IMR-90 (cell line): ENCODE results near the gene TBC1D22A. TPM values are rescaled to one million over a fixed set of nuclear protein-coding genes. Genes with fewer than 3 reads are reported as not detected.

ENCODE experiments used
- ATAC-seq: fragments of 200-7000 bp; cut with Tn5 transposase; 2 replicates; pipeline ENCODE4 v1.9.1; 2020; ENCODE audit warnings: low read depth, mild to moderate bottlenecking, moderate library complexity
- BruUV-seq: library from RNA; stranded (reverse); fragments of 400-500 nt; replicated peaks from 2 replicates; lab custom pipeline; 2021; lab: Mats Ljungman, UMichigan
- CTCF ChIA-PET: fragments of 300-600 bp; formaldehyde crosslinking; extraction: SDS; loops from one replicate; lab custom pipeline; 2021; ENCODE audit warnings: antibody characterized with exemption; lab: Yijun Ruan, JAX
- POLR2A ChIA-PET: fragments of 300-600 bp; sonication (Branson Sonifier 250); formaldehyde crosslinking; loops from one replicate; lab custom pipeline; 2022; ENCODE audit warnings: antibody characterized with exemption; ENCODE audit not compliant: unreplicated experiment; lab: Charles Lee
- DNase-seq: peaks from one replicate; pipeline ENCODE4 v3.0.0; 2013
- H2AFZ ChIP-seq: replicated peaks from 2 replicates; pipeline ENCODE3; 2013; ENCODE audit warnings: low read length, mild to moderate bottlenecking; ENCODE audit not compliant: poor library complexity
- H2AK5ac ChIP-seq: 2 replicates; pipeline ENCODE4 v1.6.1; 2013; ENCODE audit warnings: low read depth, low read length, inconsistent platforms
- H2AK9ac ChIP-seq: replicated peaks from 2 replicates; pipeline ENCODE3; 2013; ENCODE audit warnings: mild to moderate bottlenecking, low read depth, low read length, moderate library complexity; ENCODE audit not compliant: poor library complexity
- H2BK120ac ChIP-seq: 2 replicates; pipeline ENCODE4 v1.6.1; 2013; ENCODE audit warnings: low read depth, low read length, inconsistent platforms
- H2BK15ac ChIP-seq: 3 replicates; pipeline ENCODE4 v1.6.1; 2013; ENCODE audit warnings: low read depth, low read length, inconsistent platforms
- H2BK20ac ChIP-seq: 2 replicates; pipeline ENCODE4 v1.6.1; 2013; ENCODE audit warnings: low read depth, mild to moderate bottlenecking, inconsistent platforms, low read length, moderate library complexity
- H2BK5ac ChIP-seq: 2 replicates; pipeline ENCODE4 v1.6.1; 2013; ENCODE audit warnings: mild to moderate bottlenecking, low read depth, low read length, inconsistent platforms; ENCODE audit not compliant: poor library complexity, severe bottlenecking
- H3K14ac ChIP-seq: replicated peaks from 2 replicates; pipeline ENCODE4 v1.6.1; 2013; ENCODE audit warnings: low read depth, low read length, inconsistent platforms
- H3K18ac ChIP-seq: 2 replicates; pipeline ENCODE4 v1.6.1; 2013; ENCODE audit warnings: low read depth, low read length, control low read depth
- H3K23ac ChIP-seq: 2 replicates; pipeline ENCODE4 v1.6.1; 2013; ENCODE audit warnings: low read depth, low read length, inconsistent platforms
- H3K27ac ChIP-seq: 2 replicates; pipeline ENCODE4 v1.5.1; 2013; ENCODE audit warnings: mild to moderate bottlenecking, control low read depth, low read length; ENCODE audit not compliant: insufficient read depth
- H3K27me3 ChIP-seq: 2 replicates; pipeline ENCODE4 v1.6.1; 2013; ENCODE audit warnings: low read length; ENCODE audit not compliant: control insufficient read depth, insufficient read depth
- H3K36me3 ChIP-seq: 2 replicates; pipeline ENCODE4 v1.6.1; 2013; ENCODE audit warnings: low read length, mixed read lengths; ENCODE audit not compliant: control insufficient read depth, insufficient read depth
- H3K4ac ChIP-seq: 2 replicates; pipeline ENCODE4 v1.6.1; 2013; ENCODE audit warnings: low read depth, low read length, inconsistent platforms
- H3K4me1 ChIP-seq: 2 replicates; pipeline ENCODE4 v1.6.1; 2013; ENCODE audit warnings: low read length, mixed read lengths; ENCODE audit not compliant: control insufficient read depth, insufficient read depth
- H3K4me2 ChIP-seq: 2 replicates; pipeline ENCODE4 v1.6.1; 2013; ENCODE audit warnings: low read depth, mild to moderate bottlenecking, control low read depth, low read length, moderate library complexity
- H3K4me3 ChIP-seq: 2 replicates; pipeline ENCODE4 v1.5.1; 2013; ENCODE audit warnings: low read depth, mild to moderate bottlenecking, control low read depth, low read length, moderate library complexity; ENCODE audit not compliant: insufficient read depth
- H3K56ac ChIP-seq: 2 replicates; pipeline ENCODE4 v1.6.1; 2013; ENCODE audit warnings: low read length, inconsistent platforms; ENCODE audit not compliant: insufficient read depth; ENCODE audit errors: extremely low read depth
- H3K79me1 ChIP-seq, 2 experiments: 2 replicates each; pipeline ENCODE4 v1.6.1; 2013; ENCODE audit warnings: low read length in 2 of 2, inconsistent platforms in 1 of 2, low read depth in 1 of 2
- H3K9ac ChIP-seq: 2 replicates; pipeline ENCODE4 v1.6.1; 2013; ENCODE audit warnings: low read depth, low read length, control low read depth
- H3K9me1 ChIP-seq: 2 replicates; pipeline ENCODE4 v1.6.1; 2013; ENCODE audit warnings: low read length, inconsistent platforms; ENCODE audit not compliant: insufficient read depth
- H3K9me3 ChIP-seq: 2 replicates; pipeline ENCODE4 v1.6.1; 2013; ENCODE audit warnings: low read length; ENCODE audit not compliant: control insufficient read depth, insufficient read depth
- H4K20me1 ChIP-seq: 2 replicates; pipeline ENCODE4 v1.6.1; 2013; ENCODE audit warnings: low read length, inconsistent platforms; ENCODE audit not compliant: insufficient read depth
- H4K5ac ChIP-seq: 2 replicates; pipeline ENCODE4 v1.6.1; 2013; ENCODE audit warnings: mild to moderate bottlenecking, low read depth, low read length, control low read depth
- H4K8ac ChIP-seq, 2 experiments: 2 replicates each; pipeline ENCODE4 v1.6.1; 2013; ENCODE audit warnings: low read depth in 2 of 2, low read length in 2 of 2, control low read depth in 1 of 2, inconsistent platforms in 1 of 2
- H4K91ac ChIP-seq: 2 replicates; pipeline ENCODE4 v1.6.1; 2013; ENCODE audit warnings: low read depth, low read length, inconsistent platforms; ENCODE audit not compliant: insufficient read depth
- BHLHE40 ChIP-seq: fragments of 150-350 bp; IDR thresholded peaks from 2 replicates; pipeline ENCODE4 v1.6.1; 2016; ENCODE audit warnings: mild to moderate bottlenecking, low read depth, low read length
- CEBPB ChIP-seq: IDR thresholded peaks from 2 replicates; pipeline ENCODE4 v1.6.1; 2012; ENCODE audit warnings: low read depth, low read length, improper control_type of control experiment
- CHD1 ChIP-seq: IDR thresholded peaks from 2 replicates; pipeline ENCODE4 v1.6.1; 2012; ENCODE audit warnings: low read depth, low read length, improper control_type of control experiment
- CTCF ChIP-seq: conservative IDR thresholded peaks from 2 replicates; pipeline ENCODE4 v1.5.1; 2012; ENCODE audit warnings: mild to moderate bottlenecking, low read depth, low read length, improper control_type of control experiment
- FOS ChIP-seq: fragments of 150-350 bp; IDR thresholded peaks from 2 replicates; pipeline ENCODE4 v1.6.1; 2016; ENCODE audit warnings: low read depth, low read length
- MAFK ChIP-seq: IDR thresholded peaks from 2 replicates; pipeline ENCODE4 v1.6.1; 2012; ENCODE audit warnings: low read depth, low read length, improper control_type of control experiment
- MAZ ChIP-seq: IDR thresholded peaks from 2 replicates; pipeline ENCODE4 v1.6.1; 2012; ENCODE audit warnings: low read depth, mild to moderate bottlenecking, low read length, improper control_type of control experiment, moderate library complexity, borderline replicate concordance
- MXI1 ChIP-seq: IDR thresholded peaks from 2 replicates; pipeline ENCODE4 v1.6.1; 2012; ENCODE audit warnings: low read depth, mild to moderate bottlenecking, low read length, moderate library complexity, borderline replicate concordance
- NFE2L2 ChIP-seq: fragments of 150-350 bp; IDR thresholded peaks from 2 replicates; pipeline ENCODE4 v1.6.1; 2016; ENCODE audit warnings: low read depth, mild to moderate bottlenecking, low read length
- POLR2A ChIP-seq: IDR thresholded peaks from 2 replicates; pipeline ENCODE4 v1.6.1; 2012; ENCODE audit warnings: mild to moderate bottlenecking, low read depth, low read length
- RAD21 ChIP-seq: IDR thresholded peaks from 2 replicates; pipeline ENCODE4 v1.6.1; 2012; ENCODE audit warnings: low read length, improper control_type of control experiment
- RCOR1 ChIP-seq: IDR thresholded peaks from 2 replicates; pipeline ENCODE4 v1.6.1; 2012; ENCODE audit warnings: mild to moderate bottlenecking, low read length, improper control_type of control experiment; ENCODE audit not compliant: insufficient replicate concordance
- RFX5 ChIP-seq: IDR thresholded peaks from 2 replicates; pipeline ENCODE4 v1.8.0; 2012; ENCODE audit warnings: low read depth, mild to moderate bottlenecking, low read length, moderate library complexity
- SMC3 ChIP-seq: fragments of 150-350 bp; IDR thresholded peaks from 2 replicates; pipeline ENCODE4 v1.6.1; 2016; ENCODE audit warnings: low read depth, mild to moderate bottlenecking, antibody characterized with exemption, low read length, moderate library complexity
- WGBS, 2 experiments: methylation state at CpG; one replicate each; pipeline versions ENCODE4 v1.1.5 to v1.1.7; 2013; ENCODE audit warnings: missing lambda C conversion rate in 2 of 2; ENCODE audit not compliant: insufficient read length in 1 of 2; ENCODE audit errors: extremely low coverage in 2 of 2; 5-methylcytosine and 5-hydroxymethylcytosine counted together
- dilution Hi-C: fragments of 300-500 bp; cut with HindIII; formaldehyde crosslinking; loops from one replicate; pipeline ENCODE4 v1.14.3; 2018; ENCODE audit warnings: low sequenced_read_pairs; ENCODE audit not compliant: unreplicated experiment
- in situ Hi-C: fragments of 300-500 bp; cut with MboI; formaldehyde crosslinking; loops from 3 replicates; pipeline ENCODE4 v1.14.3; 2019; ENCODE audit warnings: low sequenced_read_pairs, inconsistent platforms, mixed read lengths
- intact Hi-C: fragments of 100-400 bp; cut with micrococcal nuclease; formaldehyde crosslinking; loops from 2 replicates; pipeline ENCODE4 v1.10.0; 2022
- polyA plus RNA-seq, 3 experiments: library from polyadenylated mRNA; depleted of rRNA; stranded (reverse); fragments of >200 nt; gene quantifications; 2 replicates each; pipeline ENCODE4 v1.2.3, GENCODE V29; 2012; ENCODE audit warnings: low replicate concordance in 1 of 3
- total RNA-seq: library from RNA; depleted of rRNA; stranded (reverse); fragments of >200 nt; gene quantifications from 2 replicates; pipeline ENCODE4 v1.2.3, GENCODE V29; 2012
- TF ChIP-seq, protein P1 (sequence below): fragments of 150-350 bp; IDR thresholded peaks from 2 replicates; pipeline ENCODE4 v1.6.1; 2017; ENCODE audit warnings: mild to moderate bottlenecking, antibody characterized with exemption, low read length, low read depth
- TF ChIP-seq, protein P2 (sequence below): fragments of 150-350 bp; IDR thresholded peaks from 2 replicates; pipeline ENCODE4 v1.6.1; 2016; ENCODE audit warnings: low read depth, mild to moderate bottlenecking, low read length, moderate library complexity, borderline replicate concordance

The TBC1D22A gene
- total and polyA plus RNA-seq, 2 of the 4 experiments (the other 2 are of a cell fraction) = 9.0 to 16.7 TPM

- no peak overlapping the region for H3K56ac ChIP-seq
- DNase-seq (no peak), ATAC-seq (no peak)
- intact Hi-C loops = no loop called here
- 0 out of 2 replicates have a peak, but pooled peaks cover 8% of the 10 kb centered on the region for H3K9me1 ChIP-seq
- no peak overlapping the region for H2BK20ac ChIP-seq
- no peak overlapping the region for H2AK9ac ChIP-seq
- no peak overlapping the region for H3K4me2 ChIP-seq
- H2BK15ac ChIP-seq = no peak overlapping the region
- H3K27me3 ChIP-seq = no peaks in the 10 kb centered on the region
- TF ChIP-seq RCOR1 (no peak), CTCF (no peak), RFX5 (no peak), NFE2L2 (no peak), POLR2A (no peak), CEBPB (no peak), CHD1 (no peak), FOS (no peak), BHLHE40 (no peak), MXI1 (no peak), MAFK (no peak), SMC3 (no peak), MAZ (no peak), RAD21 (no peak)
- TF ChIP-seq, protein P1, sequence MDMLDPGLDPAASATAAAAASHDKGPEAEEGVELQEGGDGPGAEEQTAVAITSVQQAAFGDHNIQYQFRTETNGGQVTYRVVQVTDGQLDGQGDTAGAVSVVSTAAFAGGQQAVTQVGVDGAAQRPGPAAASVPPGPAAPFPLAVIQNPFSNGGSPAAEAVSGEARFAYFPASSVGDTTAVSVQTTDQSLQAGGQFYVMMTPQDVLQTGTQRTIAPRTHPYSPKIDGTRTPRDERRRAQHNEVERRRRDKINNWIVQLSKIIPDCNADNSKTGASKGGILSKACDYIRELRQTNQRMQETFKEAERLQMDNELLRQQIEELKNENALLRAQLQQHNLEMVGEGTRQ = no peak
- TF ChIP-seq, protein P2, sequence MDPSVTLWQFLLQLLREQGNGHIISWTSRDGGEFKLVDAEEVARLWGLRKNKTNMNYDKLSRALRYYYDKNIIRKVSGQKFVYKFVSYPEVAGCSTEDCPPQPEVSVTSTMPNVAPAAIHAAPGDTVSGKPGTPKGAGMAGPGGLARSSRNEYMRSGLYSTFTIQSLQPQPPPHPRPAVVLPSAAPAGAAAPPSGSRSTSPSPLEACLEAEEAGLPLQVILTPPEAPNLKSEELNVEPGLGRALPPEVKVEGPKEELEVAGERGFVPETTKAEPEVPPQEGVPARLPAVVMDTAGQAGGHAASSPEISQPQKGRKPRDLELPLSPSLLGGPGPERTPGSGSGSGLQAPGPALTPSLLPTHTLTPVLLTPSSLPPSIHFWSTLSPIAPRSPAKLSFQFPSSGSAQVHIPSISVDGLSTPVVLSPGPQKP = no peak
- no peak overlapping the region for H3K23ac ChIP-seq
- peaks cover 12% of the 10 kb centered on the region; the same call in 1 of the 2 replicates for H4K20me1 ChIP-seq
- in situ Hi-C loops = no loop called here
- POLR2A ChIA-PET = no interaction called here
- peaks cover 3% of the 10 kb centered on the region; the same call in 1 of the 2 replicates for H3K36me3 ChIP-seq
- no peak overlapping the region for H2AK5ac ChIP-seq
- BruUV-seq = no TSS peak
- H3K27ac ChIP-seq = no peak overlapping the region
- no peak overlapping the region for H4K8ac ChIP-seq
- no peak overlapping the region for H3K14ac ChIP-seq
- H4K5ac ChIP-seq = no peak overlapping the region
- no peak overlapping the region for H2AFZ ChIP-seq
- 98% methylated on average over 6 of the region's 10 CpGs; no CpG with 5 or more reads in 1 of the 2 experiments for WGBS, 2 experiments
- H2BK5ac ChIP-seq = no peak overlapping the region
- H3K9me3 ChIP-seq = no peaks in the 10 kb centered on the region
- H3K9ac ChIP-seq = no peak overlapping the region
- no peak overlapping the region for H4K91ac ChIP-seq
- dilution Hi-C loops = no loop called here
- CTCF ChIA-PET = no interaction called here
- H2BK120ac ChIP-seq = no peak overlapping the region
- no peak overlapping the region for H3K4me3 ChIP-seq
- no peak overlapping the region for H3K18ac ChIP-seq
- peaks cover 0 to 13% of the 10 kb centered on the region in 2 experiments; a peak in 1 of 4 replicates for H3K79me1 ChIP-seq
- H3K4me1 ChIP-seq = peaks cover 2% of the 10 kb centered on the region; the same call in 1 of the 2 replicates
- no peak overlapping the region for H3K4ac ChIP-seq
These were observed 273.9 kb downstream of the TBC1D22A start for GRCh38 chr22:47036352-47036751.
